HepG2 (cell line): Measurements from ENCODE around the gene TTC16. TPM values are rescaled to one million over a fixed set of nuclear protein-coding genes. Genes with fewer than 3 reads are reported as not detected.
A peak's percentile ranks its signal among the peaks of the same experiment; 100 is the strongest.

Experiments used
- DZIP1 ChIP-seq: sonication (generic); formaldehyde crosslinking; IDR thresholded peaks from 2 replicates; pipeline ENCODE4 v1.5.0; 2020; ENCODE audit warnings: mild to moderate bottlenecking, missing genetic modification reagents
- GMEB2 ChIP-seq: IDR thresholded peaks from 2 replicates; pipeline ENCODE4 v1.6.1; 2016; ENCODE audit warnings: missing biosample characterization, missing genetic modification reagents, low read depth
- LBX2 ChIP-seq: sonication (generic); formaldehyde crosslinking; IDR thresholded peaks from 2 replicates; pipeline ENCODE4 v1.5.0; 2020; ENCODE audit warnings: missing genetic modification reagents, mild to moderate bottlenecking, borderline replicate concordance
- NCOA1 ChIP-seq: sonication (generic); formaldehyde crosslinking; IDR thresholded peaks from 2 replicates; pipeline ENCODE4 v1.9.0; 2021; ENCODE audit warnings: missing genetic modification reagents
- NR0B2 ChIP-seq: sonication (generic); formaldehyde crosslinking; IDR thresholded peaks from 2 replicates; pipeline ENCODE4 v1.4.0; 2020; ENCODE audit warnings: mild to moderate bottlenecking, missing genetic modification reagents
- RFXANK ChIP-seq: IDR thresholded peaks from 2 replicates; pipeline ENCODE4 v1.6.1; 2016
- SALL1 ChIP-seq: sonication (generic); formaldehyde crosslinking; IDR thresholded peaks from 2 replicates; pipeline ENCODE4 v1.8.0; 2022; ENCODE audit warnings: mild to moderate bottlenecking, missing genetic modification reagents
- TP53 ChIP-seq: sonication (generic); formaldehyde crosslinking; conservative IDR thresholded peaks from 2 replicates; pipeline ENCODE4 v1.4.0; 2020; ENCODE audit warnings: missing genetic modification reagents
- WIZ ChIP-seq: sonication (generic); formaldehyde crosslinking; IDR thresholded peaks from 2 replicates; pipeline ENCODE4 v1.5.1; 2020; ENCODE audit warnings: mild to moderate bottlenecking, missing genetic modification reagents
- ZBTB40 ChIP-seq, 2 experiments: fragments of 450-650 bp in 1 of 2; sonication (generic) in 1 of 2; formaldehyde crosslinking in 1 of 2; IDR thresholded peaks; 2 replicates each; pipeline versions ENCODE4 v1.6.1 to v1.8.0; 2016 to 2022; ENCODE audit warnings: antibody characterized with exemption in 1 of 2, mild to moderate bottlenecking in 1 of 2, missing genetic modification reagents in 1 of 2
- ZFAT ChIP-seq: sonication (generic); formaldehyde crosslinking; conservative IDR thresholded peaks from 2 replicates; pipeline ENCODE4 v1.8.1; 2023; ENCODE audit warnings: missing genetic modification reagents, inconsistent platforms
- ZNF207 ChIP-seq: fragments of 450-650 bp; IDR thresholded peaks from 2 replicates; pipeline ENCODE4 v1.6.1; 2016; ENCODE audit warnings: antibody characterized with exemption, borderline replicate concordance
- ZNF496 ChIP-seq: sonication (generic); formaldehyde crosslinking; IDR thresholded peaks from 2 replicates; pipeline ENCODE4 v1.8.1; 2023; ENCODE audit warnings: mild to moderate bottlenecking, moderate library complexity, missing genetic modification reagents; ENCODE audit not compliant: insufficient replicate concordance
- ZNF746 ChIP-seq: sonication (generic); formaldehyde crosslinking; IDR thresholded peaks from 2 replicates; pipeline ENCODE4 v1.8.0; 2022; ENCODE audit warnings: mild to moderate bottlenecking, missing genetic modification reagents
- polyA plus RNA-seq, 8 experiments: library from polyadenylated mRNA; depleted of rRNA in 3 of 8; stranded (reverse) in 7 of 8; unstranded in 1 of 8; fragments of >200 nt; fragmentation: Illumina TruSeq in 4 of 8; extraction: Trizol in 4 of 8; gene quantifications; 2 replicates each; pipeline versions ENCODE4 v1.2.1 to v1.2.3, GENCODE V29; 2011 to 2016; ENCODE audit warnings: low read depth in 4 of 8, missing spikeins in 1 of 8, mixed read lengths in 1 of 8; ENCODE audit not compliant: insufficient read depth in 1 of 8
- total RNA-seq, 5 experiments: library from RNA; depleted of rRNA; stranded (reverse); fragments of >200 nt; fragmentation: Illumina TruSeq; extraction: Trizol; gene quantifications; 2 replicates each; pipeline ENCODE4 v1.2.3, GENCODE V29; 2016; ENCODE audit warnings: low read depth in 1 of 5

Gene TTC16
- total and polyA plus RNA-seq, 2 of the 13 experiments (the other 11 are each of a cell fraction or from before 2014, with no cell fraction given): not detected

- TF ChIP-seq NR0B2 (CRISPR knock-in tag) (no peak; the same call in 1 of the 2 replicates), GMEB2 (0 out of 2 replicates have a peak, but pooled peaks have one; percentile 24), RFXANK (CRISPR knock-in tag) (peak; percentile 94), SALL1 (CRISPR knock-in tag) (peak; percentile 71; the same call in 1 of the 2 replicates), NCOA1 (CRISPR knock-in tag) (no peak), TP53 (CRISPR knock-in tag) (no peak), ZNF207 (no peak), ZBTB40 (IDR thresholded peaks at IDR 0.05) (no peak), ZBTB40 (CRISPR knock-in tag; IDR thresholded peaks at IDR 0.05) (no peak; the same call in 1 of the 2 replicates), ZFAT (CRISPR knock-in tag) (no peak), DZIP1 (no peak), WIZ (no peak), ZNF496 (CRISPR knock-in tag) (no peak), LBX2 (0 out of 2 replicates have a peak, but pooled peaks have one; percentile 26), ZNF746 (CRISPR knock-in tag) (no peak)
These were observed 19.1 kb downstream of the TTC16 start, which contains the start of gene TOR2A (continued) for GRCh38 chr9:127734747-127735529.
